HTR-8/SVneo (cell line): ENCODE measurements around the gene FAM98C.
"Not testable (repeated sequence)": the region's sequence is repeated elsewhere in the genome, so short reads cannot be mapped to it uniquely, and the experiment has no call there.

Experiments used
- DNase-seq: peaks from one replicate; pipeline ENCODE4 v3.0.0; 2011; ENCODE audit warnings: low spot score, mixed read lengths; ENCODE audit not compliant: insufficient read length
- FAIRE-seq: peaks from 2 replicates; lab custom pipeline; 2011; peaks lifted over from hg19 to GRCh38; lab: Jason Lieb, UNC

The FAM98C gene

DNA sequence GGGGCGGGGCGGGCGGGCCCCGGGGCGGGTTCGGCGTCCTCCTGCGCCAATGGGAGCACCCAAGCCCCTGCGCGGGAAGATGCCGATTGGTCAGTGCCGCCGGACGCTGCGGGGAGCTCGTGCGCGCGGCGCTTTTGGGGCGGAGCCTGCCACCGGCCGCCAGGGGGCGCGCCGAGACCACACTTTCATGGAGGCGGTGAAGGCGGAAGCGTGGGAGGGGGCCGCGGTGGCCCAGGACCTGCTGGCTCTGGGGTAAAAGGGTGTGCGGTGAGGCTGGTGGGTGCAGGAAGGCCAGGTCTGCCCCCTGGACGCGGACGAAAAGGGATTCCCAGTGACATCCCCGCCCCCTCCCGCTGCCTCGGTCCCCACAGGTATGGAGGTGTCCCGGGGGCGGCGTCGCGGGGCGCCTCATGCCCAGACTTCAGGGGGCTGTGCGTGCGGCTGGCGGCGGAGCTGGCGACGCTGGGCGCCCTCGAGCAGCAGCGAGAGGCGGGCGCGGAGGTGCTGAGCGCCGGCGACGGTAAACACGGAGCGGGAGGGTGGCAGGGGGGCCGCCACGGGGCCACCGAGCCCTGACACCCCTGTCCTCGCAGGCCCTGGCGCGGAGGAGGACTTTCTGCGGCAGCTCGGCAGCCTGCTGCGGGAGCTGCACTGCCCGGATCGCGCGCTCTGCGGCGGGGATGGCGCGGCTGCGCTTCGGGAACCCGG lies at the start of gene FAM98C:
Gene FAM98C (plus strand): TSS at position 127 of the 708 bp plus-strand sequence. CDS start 61 bp downstream, at position 188.
- DNase-seq: peak; percentile 98
- FAIRE-seq: peak; percentile 80

DNA sequence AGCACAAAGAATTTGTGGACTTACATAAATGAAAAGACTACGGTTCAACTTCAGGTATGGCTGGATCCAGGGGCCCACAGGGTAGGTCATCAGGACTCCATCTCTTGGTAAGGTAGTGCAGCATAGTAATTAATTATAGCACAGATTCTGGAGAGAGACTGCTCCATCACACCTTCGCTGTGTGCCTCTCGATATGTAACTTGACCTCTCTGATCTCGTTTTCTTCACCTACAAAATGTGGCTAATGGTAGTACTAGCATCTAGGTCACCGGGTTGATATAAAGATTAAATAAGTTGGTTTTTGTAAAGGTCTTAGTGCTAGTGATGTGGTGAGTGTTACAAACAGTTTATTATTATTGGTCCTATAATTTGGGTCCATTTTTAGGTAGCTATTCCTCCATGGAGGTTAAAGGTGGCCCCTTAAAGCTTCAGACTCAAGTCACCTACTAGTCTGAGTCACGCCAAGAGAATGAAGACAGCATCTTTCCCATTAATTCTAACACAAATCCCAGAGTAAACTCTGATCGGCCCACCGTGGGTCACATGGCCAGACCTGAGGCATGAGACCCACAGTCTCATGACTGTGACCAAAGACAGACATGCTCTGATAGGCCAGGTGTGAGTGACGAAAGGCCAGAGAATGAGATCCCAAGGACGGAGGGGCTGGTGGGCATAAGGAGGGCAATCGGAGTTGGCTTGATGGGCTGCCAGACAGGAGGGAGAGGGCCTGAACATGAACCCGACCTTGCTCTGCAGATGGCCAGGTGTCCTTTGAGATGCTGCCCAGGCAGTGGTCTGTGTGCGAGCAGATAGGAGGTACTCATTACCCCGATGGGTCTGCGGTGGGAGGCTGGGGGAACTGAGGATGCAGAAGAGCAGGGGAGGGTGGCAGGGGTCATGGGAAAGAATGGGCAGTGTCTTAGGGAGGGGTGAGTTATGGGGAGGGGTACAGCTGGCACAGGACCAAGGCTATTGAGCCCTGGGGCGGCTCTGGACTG lies 46.9 kb upstream of the FAM98C start:
- FAIRE-seq: no peak
- DNase-seq: no peak

DNA sequence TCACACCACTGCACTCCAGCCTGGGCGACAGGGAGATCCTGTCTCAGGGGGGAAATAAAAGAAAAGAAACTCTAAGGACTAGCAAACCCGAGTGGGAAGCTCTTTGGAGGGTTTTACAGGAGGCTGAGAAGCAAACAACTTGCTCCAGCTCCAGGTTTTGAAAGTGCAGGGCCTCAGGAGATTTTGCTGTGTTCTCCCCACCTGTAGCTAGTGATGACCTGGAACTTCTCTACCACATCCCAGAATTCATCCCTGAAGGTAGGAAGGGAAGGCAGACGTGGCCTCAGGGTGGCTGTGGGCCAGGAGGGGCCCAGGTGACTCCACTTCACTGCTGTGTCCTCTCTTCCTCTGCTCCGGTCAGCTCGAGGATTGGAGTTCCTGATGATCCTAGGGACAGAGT lies 44.8 kb upstream of the FAM98C start:
- DNase-seq (no peak), FAIRE-seq (no peak)

DNA sequence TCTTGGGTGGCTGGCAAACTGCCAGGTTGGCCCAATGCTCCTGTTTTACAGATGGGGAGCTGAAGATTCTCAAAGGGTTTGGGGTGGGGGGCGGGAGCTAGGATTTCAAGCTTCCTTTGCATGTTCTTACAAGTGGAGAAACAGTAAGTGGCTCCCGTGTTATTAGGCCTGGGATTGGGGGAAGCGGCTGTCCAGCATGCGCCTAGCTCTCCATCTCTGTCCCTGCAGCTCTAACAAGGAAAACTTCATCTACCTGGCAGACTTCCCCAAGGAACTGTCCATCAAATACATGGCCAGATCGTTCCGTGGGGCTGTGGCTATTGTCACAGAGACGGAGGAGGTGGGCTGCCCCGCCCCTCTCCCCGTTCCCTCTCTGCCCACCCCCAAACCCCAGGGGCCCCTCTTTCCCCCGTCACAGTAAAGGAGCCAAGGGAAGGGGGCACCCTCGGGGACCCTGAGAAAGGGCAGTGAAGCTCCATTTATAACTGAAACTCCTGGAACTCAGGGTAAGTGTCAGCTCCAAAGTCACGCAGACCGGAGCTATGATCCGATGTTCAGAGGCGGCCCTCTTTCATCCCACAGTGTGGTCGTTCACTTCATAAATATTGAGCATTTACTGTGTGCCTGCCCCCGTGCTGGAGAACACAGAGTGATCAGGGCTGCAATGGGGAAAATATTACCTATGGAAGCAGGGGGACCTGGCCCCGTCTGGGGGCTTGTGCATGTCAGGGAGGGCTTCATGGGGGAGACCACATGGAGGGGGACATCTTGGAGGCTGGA lies 43.5 kb upstream of the FAM98C start:
- no peak for DNase-seq
- no peak for FAIRE-seq

DNA sequence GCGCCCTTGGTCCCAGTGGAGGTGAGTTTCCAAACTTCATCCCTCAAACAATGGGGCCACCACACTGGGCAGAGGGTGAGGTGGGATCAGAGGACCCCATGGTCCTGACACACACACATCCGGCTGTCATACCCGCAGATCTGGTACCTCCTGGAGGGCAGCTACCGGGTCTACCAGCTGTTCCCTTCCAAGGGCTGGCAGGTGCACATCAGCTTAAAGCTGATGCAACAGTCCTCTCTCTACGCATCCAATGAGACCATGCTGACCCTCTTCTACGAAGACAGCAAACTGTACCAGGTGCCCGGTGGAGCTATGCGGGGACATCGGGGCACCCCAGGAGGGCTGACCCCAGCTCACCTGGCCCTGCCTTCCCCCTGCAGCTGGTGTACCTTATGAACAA lies 42.5 kb upstream of the FAM98C start:
- FAIRE-seq: no peak
- no peak for DNase-seq

DNA sequence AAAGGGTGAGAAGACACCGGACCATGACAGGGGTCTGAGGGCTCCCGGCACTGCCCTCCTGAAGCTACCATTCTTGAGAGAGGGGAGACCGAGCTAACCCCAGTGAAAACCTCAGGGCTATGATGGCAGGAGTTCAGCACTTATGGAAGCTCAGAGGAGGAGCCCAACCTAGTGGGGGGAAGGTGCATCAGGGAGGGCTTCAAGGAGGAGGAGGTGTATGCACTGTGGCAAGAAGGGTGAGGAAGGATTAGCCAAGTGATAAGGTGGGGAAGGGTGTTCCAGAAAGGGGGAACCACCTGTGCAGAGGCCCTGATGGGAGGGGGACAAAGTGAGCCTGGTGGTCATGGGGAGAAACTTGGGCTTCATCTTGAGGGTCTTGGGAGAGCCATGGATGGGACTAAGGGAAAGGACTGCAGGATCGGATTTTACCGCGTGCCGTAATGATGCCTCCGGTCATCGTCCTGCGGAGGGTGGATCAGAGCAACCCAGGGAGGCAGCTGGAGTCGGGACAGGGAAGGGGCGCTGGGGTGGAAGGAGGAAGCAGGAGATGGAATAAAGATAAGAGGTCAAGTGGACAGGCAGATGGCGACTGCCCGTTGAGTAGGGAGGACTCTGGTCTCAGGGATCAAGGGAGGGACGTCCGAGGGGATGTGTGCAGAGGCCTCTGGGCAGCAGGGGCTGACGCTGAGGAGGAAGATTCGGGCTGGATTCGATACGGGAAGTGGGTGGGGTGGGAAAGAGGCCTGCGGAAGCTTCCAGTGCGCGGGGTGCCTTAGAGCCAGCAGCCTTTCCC lies 41.9 kb upstream of the FAM98C start:
- DNase-seq: no peak
- no peak for FAIRE-seq

DNA sequence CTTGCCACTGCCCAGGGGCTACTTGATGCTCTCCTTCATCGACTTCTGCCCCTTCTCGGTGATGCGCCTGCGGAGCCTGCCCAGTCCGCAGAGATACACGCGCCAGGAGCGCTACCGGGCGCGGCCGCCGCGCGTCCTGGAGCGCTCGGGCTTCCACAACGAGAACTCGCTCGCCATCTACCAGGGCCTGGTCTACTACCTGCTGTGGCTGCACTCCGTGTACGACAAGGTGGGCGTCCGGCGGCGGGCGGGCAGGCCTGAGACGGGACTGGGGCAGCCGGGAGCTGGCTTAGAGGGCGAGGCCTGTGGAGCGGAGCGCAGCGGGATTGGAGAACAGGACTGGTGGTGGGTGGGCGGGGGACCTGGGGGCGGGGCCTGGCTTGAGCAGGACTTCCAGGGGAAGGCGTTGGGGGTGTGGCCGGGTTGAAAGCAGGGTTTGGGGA lies 41.2 kb upstream of the FAM98C start:
- FAIRE-seq: peak; percentile 74
- peak; percentile 93 for DNase-seq

DNA sequence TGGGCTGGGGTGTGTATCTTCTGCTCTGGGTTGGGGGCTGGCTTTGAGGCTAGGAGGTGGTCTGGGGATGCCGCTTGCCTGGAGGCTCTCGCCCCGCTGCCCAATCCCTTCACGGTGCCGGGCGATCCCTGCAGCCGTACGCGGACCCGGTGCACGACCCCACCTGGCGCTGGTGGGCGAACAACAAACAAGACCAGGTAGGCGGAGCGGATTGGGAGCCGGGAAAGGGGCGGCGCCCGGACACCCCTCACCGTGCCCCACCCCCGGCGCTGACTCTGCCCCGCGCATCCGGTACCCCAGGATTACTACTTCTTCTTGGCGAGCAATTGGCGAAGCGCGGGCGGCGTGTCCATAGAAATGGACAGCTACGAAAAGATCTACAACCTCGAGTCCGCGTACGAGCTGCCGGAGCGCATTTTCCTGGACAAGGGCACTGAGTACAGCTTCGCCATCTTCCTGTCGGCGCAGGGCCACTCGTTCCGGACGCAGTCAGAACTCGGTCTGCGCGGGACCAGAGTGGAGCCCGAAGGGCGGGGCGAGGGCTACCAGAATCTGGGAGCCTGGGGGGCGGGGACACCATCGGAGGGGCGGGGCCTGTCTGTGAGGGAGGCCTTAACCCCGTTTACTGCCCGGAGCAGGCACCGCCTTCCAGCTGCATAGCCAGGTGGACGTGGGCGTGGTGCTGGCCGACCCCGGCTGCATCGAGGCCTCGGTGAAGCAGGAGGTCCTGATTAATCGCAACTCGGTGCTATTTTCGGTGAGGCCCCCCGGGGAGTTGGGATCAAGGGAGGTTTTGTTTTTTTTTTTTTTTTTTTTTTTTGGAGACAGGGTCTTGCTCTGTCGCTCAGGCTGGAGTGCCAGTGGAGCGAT lies 40.6 kb upstream of the FAM98C start:
- peak; percentile 78 for DNase-seq
- peak; percentile 80 for FAIRE-seq

DNA sequence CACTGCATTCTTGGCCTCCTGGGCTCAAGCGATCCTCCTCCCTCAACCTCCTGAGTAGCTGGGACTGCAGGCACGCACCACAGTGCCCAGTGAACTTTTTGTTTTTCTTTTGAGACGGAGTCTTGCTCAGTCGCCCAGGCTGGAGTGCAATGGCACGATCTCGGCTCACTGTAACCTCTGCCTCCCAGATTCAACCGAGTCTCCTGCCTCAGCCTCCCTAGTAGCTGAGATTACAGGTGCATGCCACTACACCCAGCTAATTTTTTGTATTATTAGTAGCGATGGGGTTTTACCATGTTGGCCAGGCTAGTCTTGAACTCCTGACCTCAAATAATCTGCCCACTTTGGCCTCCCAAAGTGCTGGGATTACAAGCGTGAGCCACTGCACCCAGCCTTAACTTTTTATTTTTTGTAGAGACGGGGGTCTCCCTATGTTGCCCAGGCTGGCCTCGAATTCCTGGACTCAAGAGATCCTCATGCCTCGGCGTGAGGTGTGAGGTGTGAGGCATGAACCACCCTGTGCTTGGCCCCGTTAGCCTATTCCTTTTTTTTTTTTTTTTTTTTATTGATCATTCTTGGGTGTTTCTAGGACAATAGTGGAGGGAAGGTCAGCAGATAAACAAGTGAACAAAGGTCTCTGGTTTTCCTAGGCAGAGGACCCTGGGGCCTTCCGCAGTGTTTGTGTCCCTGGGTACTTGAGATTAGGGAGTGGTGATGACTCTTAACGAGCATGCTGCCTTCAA lies 39.8 kb upstream of the FAM98C start:
- not testable (repeated sequence) for FAIRE-seq, DNase-seq

DNA sequence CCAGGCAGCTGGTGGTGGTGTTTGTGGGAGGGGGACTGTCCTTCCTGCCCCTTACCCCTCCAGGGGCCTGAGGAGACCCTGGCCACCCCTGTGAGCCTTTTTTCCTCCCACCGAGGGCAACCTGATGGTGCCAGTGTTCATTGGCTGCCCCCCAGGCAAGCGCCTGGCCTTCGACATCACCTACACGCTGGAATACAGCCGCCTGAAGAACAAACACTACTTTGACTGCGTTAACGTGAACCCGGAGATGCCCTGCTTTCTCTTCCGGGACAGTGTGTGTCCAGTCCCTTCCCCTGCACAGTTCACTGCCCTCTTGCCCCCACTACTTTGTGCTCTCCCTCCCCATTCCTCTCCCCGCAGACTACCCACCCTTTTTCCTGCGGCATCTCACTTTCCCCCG lies 35.9 kb upstream of the FAM98C start:
- FAIRE-seq: no peak
- DNase-seq: no peak

DNA sequence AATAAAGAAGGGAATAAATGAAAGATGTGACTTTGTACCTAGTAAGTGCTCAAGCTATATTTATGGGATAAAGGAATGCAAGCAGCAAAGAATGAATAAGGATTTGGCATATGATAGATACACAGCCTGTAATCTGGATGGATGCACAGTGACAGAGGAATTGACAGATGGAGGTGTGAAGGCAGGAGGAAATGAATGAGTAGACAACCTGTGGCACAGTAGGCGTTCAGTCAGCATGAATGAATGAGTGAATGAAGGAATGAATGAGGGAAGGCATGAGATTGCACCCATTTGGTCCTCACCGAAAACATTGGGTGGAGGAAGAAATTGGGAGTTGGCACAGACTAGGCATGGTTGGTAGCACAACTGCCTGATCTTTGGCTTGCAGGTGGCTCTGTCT lies 33.3 kb upstream of the FAM98C start:
- FAIRE-seq (peak; percentile 55), DNase-seq (no peak)

DNA sequence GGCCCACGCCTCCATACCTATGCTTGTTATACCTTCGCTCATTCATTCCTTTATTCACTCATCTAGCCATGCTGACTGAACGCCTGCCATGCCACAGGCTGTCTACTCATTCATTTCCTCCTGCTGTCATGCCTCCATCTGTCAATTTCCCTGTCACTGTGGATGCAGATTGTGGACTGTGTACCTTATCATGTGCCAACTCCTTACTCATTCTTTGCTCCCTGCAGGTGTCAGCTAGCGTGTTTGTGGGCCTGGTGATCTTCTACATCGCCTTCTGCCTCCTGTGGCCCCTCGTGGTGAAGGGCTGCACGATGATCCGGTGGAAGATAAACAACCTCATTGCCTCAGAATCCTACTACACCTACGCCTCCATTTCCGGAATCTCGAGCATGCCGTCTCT lies 32.6 kb upstream of the FAM98C start:
- DNase-seq (no peak), FAIRE-seq (no peak)

DNA sequence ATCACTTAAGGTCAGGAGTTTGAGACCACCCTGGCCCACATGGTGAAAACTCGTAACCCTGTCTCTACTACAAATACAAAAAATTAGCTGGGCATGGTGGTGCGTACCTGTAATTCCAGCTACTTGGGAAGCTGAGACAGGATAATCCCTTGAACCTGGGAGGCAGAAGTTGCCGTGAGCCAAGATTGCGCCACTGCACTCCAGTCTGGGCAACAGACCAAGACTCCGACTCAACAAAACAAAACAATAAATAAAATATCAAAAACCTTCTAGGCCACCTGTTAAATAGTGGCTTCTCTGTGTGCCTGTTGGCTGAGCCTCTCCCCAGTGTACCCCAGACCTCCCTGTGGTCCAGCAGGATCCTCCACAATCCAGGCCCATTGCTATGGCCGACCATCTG lies 31.8 kb upstream of the FAM98C start:
- FAIRE-seq (no peak), DNase-seq (no peak)

DNA sequence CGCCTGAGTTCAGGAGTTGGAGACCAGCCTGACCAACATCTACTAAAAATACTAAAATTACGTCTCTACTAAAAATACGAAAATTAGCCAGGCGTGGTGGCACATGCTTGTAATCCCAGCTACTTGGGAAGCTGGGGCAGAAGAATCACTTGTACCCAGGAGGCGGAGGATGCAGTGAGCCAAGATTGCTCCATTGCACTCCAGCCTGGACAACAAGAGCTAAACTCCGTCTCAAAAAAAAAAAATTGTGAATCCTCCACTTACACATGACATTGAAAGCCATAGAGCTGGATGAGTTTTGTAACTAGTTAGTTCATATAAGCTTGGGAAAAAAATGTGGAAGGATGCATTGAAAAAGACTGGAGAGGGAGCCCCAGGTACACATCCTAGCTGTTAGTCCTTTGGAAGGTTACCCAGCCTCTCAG lies 29.0 kb upstream of the FAM98C start:
- FAIRE-seq (no peak), DNase-seq (no peak)

DNA sequence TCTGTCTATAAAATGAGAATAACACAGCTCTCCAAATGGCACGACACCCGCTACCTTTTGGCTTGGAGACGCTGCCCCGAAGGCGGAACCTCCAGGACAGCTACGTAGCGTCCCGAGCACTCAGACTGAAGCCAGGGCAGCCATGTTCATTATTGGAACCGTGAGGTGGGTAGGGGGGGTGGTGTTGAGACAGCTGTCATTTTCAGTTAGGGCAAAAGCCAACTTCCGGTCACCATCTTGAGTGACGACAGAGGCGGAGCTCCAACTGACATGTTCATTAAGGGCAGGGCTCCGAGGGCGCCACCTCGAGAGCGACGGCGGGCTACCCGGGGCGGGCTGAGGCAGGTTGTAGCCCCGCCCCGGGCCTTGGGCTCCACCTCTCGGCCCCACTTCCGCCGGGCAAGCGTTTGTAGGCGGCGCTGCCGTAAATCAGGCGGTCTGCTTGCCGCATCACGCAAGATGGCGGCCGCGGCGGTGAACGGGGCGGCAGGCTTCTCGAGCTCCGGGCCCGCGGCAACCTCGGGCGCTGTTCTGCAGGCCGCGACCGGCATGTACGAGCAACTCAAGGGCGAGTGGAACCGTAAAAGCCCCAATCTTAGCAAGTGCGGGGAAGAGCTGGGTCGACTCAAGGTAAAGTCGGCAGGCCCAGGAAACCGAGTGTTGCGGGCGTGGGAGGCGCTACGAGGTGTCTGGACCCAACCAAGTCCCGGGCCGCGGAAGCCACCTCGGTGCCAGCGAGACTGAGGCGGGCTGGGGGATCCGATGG lies 28.4 kb upstream of the FAM98C start, which contains the start of gene PSMD8:
Gene PSMD8 (plus strand): TSS at position 240 of the 766 bp plus-strand sequence. CDS start 31 bp downstream, at position 271.
- FAIRE-seq (peak; percentile 96), DNase-seq (peak; percentile 97)

DNA sequence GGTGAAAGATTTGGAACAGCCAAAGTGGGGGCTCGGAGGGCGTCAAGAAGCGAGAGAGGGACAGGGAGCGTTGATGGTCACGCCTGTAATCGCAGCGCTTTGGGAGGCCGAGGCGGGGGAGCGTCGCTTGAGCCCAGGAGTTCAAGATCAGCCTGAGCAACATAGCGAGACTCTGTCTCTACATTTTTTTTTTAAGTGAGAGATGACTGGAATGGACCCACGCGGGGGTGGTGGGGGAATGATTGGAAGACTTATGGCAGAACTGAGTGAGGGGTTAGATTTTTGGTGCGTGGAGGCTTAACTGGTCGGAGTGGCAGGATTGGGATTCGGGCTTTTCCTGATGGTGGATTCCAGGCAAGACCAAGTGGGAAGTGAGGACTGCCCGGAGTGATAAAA lies 27.8 kb upstream of the FAM98C start:
- DNase-seq (no peak), FAIRE-seq (no peak)

DNA sequence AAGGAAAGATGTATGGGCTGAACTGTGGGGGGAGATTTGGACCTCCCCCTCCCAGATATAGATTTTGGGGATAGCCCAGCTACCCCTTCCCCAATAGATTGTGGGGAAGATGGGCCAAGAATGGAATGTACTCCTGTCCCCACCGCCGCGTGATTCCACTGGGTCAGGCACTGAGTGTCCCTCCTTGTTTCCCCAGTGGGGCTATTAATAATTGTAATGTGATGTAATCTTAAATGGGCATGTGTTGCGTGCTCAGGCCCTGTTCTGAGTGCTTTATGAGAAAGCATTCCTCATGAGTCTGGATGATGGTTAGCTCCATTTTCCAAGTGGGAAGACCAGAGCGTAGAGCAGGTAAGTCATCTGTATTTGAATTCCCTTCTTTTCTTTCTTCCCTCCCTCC lies 27.1 kb upstream of the FAM98C start:
- no peak for FAIRE-seq

More for the DNA sequence above, 27.1 kb upstream of the FAM98C start:
- no peak for DNase-seq
